Breast epithelium (tissue), 4 donors: ENCODE measurements around the gene RHEB. TPM values are rescaled to one million over a fixed set of nuclear protein-coding genes. Genes with fewer than 3 reads are reported as not detected.

Experiments
- DNase-seq, 2 donors: peaks; one replicate each; pipeline ENCODE4 v3.0.0-alpha.2; 2019; ENCODE audit warnings: low spot score in 2 of 2
- H3K27ac ChIP-seq, 2 donors: fragments of 200-600 bp; sonication (generic) in 1 of 2; one replicate each; pipeline ENCODE4 v1.5.1; 2016 to 2019; ENCODE audit warnings: mild to moderate bottlenecking in 1 of 2
- H3K27me3 ChIP-seq, 2 donors: fragments of 200-600 bp; sonication (generic) in 1 of 2; one replicate each; pipeline versions ENCODE4 v1.5.1 to v1.6.0; 2017 to 2019; ENCODE audit warnings: control low read depth in 1 of 2, mild to moderate bottlenecking in 1 of 2
- H3K36me3 ChIP-seq: fragments of 200-600 bp; one replicate; pipeline ENCODE4 v1.5.1; 2019
- H3K4me1 ChIP-seq, 2 donors: fragments of 200-600 bp; sonication (generic); one replicate each; pipeline ENCODE4 v1.5.1; 2016 to 2019; ENCODE audit warnings: control low read depth in 1 of 2
- H3K4me3 ChIP-seq, 3 donors: fragments of 200-600 bp; sonication (generic); 1 replicate in 2 of 3; 2 replicates in 1 of 3; pipeline ENCODE4 v1.5.1; 2016 to 2019; ENCODE audit warnings: mild to moderate bottlenecking in 3 of 3, moderate library complexity in 2 of 3
- H3K9me3 ChIP-seq, 2 donors: fragments of 200-600 bp; sonication (generic) in 1 of 2; one replicate each; pipeline ENCODE4 v1.5.1; 2016 to 2019; ENCODE audit warnings: control low read depth in 1 of 2
- CTCF ChIP-seq, 3 donors: fragments of 450-650 bp; IDR thresholded peaks; one replicate each; pipeline ENCODE4 v1.5.1; 2016 to 2017; ENCODE audit warnings: antibody characterized with exemption in 3 of 3, mild to moderate bottlenecking in 3 of 3, moderate library complexity in 3 of 3
- POLR2A ChIP-seq: fragments of 450-650 bp; IDR thresholded peaks from one replicate; pipeline ENCODE4 v1.6.1; 2016; ENCODE audit warnings: antibody characterized with exemption, mild to moderate bottlenecking, moderate library complexity
- POLR2AphosphoS5 ChIP-seq, 3 donors: sonication (generic); formaldehyde crosslinking; IDR thresholded peaks; one replicate each; pipeline ENCODE4 v1.6.1; 2017; ENCODE audit warnings: antibody characterized with exemption in 3 of 3
- intact Hi-C: fragments of 100-400 bp; cut with DNase I; formaldehyde crosslinking; loops from one replicate; pipeline ENCODE4 v1.15.1; 2023; ENCODE audit warnings: low total_unique reads
- total RNA-seq, 3 donors: library from RNA; depleted of rRNA; stranded (reverse); fragments of >200 nt; gene quantifications; one replicate each; pipeline ENCODE4 v1.1.0, GENCODE V29; 2016

The RHEB gene
- total RNA-seq, 3 donors from 2014 or later: 89.3 to 99.3 (median 95.0) TPM

GRCh38 chr7:151456782-151457181 lies 62.9 kb downstream of the RHEB start:
- TF ChIP-seq POLR2AphosphoS5 (IDR thresholded peaks at IDR 0.05) (no peak), CTCF (IDR thresholded peaks at IDR 0.05) (no peak), POLR2A (no peak)
- no peak for DNase-seq
- Histone ChIP-seq H3K27me3 (no peaks in the 10 kb centered on the region), H3K4me1 (peaks cover 0 to 9% of the 10 kb centered on the region in 2 donors), H3K27ac (no peak overlapping the region), H3K36me3 (no peaks in the 10 kb centered on the region), H3K9me3 (no peaks in the 10 kb centered on the region), H3K4me3 (no peak overlapping the region)
- intact Hi-C loops: loop anchor here (5.0 kb wide), 1 partner anchor 84 kb away; no protein-coding TSS in a partner anchor

GRCh38 chr7:151456276-151456675 lies 63.4 kb downstream of the RHEB start:
- Histone ChIP-seq H3K27me3 (no peaks in the 10 kb centered on the region), H3K9me3 (no peaks in the 10 kb centered on the region), H3K27ac (no peak overlapping the region), H3K4me3 (no peak overlapping the region), H3K36me3 (no peaks in the 10 kb centered on the region), H3K4me1 (peaks cover 0 to 9% of the 10 kb centered on the region in 2 donors)
- DNase-seq: no peak
- TF ChIP-seq POLR2AphosphoS5 (IDR thresholded peaks at IDR 0.05) (no peak), CTCF (IDR thresholded peaks at IDR 0.05) (no peak), POLR2A (no peak)
- intact Hi-C loops: loop anchor here (5.0 kb wide), 1 partner anchor 84 kb away; no protein-coding TSS in a partner anchor

GRCh38 chr7:151455690-151456089 lies 64.0 kb downstream of the RHEB start:
- intact Hi-C loops: loop anchor here (5.0 kb wide), 1 partner anchor 83 kb away; no protein-coding TSS in a partner anchor
- Histone ChIP-seq H3K36me3 (no peaks in the 10 kb centered on the region), H3K4me1 (peaks cover 0 to 6% of the 10 kb centered on the region in 2 donors), H3K27ac (no peak overlapping the region), H3K27me3 (no peaks in the 10 kb centered on the region), H3K9me3 (no peaks in the 10 kb centered on the region), H3K4me3 (no peak overlapping the region)
- DNase-seq: no peak
- TF ChIP-seq CTCF (IDR thresholded peaks at IDR 0.05) (no peak), POLR2AphosphoS5 (IDR thresholded peaks at IDR 0.05) (no peak)

- Histone ChIP-seq H3K36me3 (no peaks in the 10 kb centered on the region), H3K9me3 (no peaks in the 10 kb centered on the region), H3K27me3 (no peaks in the 10 kb centered on the region), H3K4me1 (no peaks in the 10 kb centered on the region), H3K4me3 (no peak overlapping the region), H3K27ac (no peak overlapping the region)
- DNase-seq: no peak
- TF ChIP-seq POLR2A (no peak), POLR2AphosphoS5 (IDR thresholded peaks at IDR 0.05) (no peak), CTCF (IDR thresholded peaks at IDR 0.05) (no peak)
- intact Hi-C loops: loop anchor here (5.0 kb wide), 1 partner anchor 83 kb away; no protein-coding TSS in a partner anchor
Observed at GRCh38 chr7:151454932-151455530, 64.7 kb downstream of the RHEB start.

- intact Hi-C loops: no loop called here
- Histone ChIP-seq H3K36me3 (no peaks in the 10 kb centered on the region), H3K27me3 (no peaks in the 10 kb centered on the region), H3K4me1 (no peaks in the 10 kb centered on the region), H3K27ac (no peak overlapping the region), H3K9me3 (no peaks in the 10 kb centered on the region), H3K4me3 (no peak overlapping the region)
- no peak for TF ChIP-seq CTCF (IDR thresholded peaks at IDR 0.05)
- no peak for TF ChIP-seq POLR2AphosphoS5 (IDR thresholded peaks at IDR 0.05)
- TF ChIP-seq POLR2A: no peak
- no peak for DNase-seq
Observed at GRCh38 chr7:151454305-151454704, 65.4 kb downstream of the RHEB start.
